Measurements from ENCODE around the gene SH3PXD2A.

The SH3PXD2A gene

GRCh38 chr10:103576862-103577261 lies 278.5 kb downstream of the SH3PXD2A start:
- H3K4me3 ChIP-seq (ENCODE audit: low read depth, low read length): no peak overlapping the region
- TF ChIP-seq CTCF (IDR thresholded peaks at IDR 0.05; ENCODE audit: low read depth, low read length): no peak

GRCh38 chr10:103576076-103576471 lies 279.3 kb downstream of the SH3PXD2A start:
- H3K4me3 ChIP-seq (ENCODE audit: low read depth, low read length): no peak overlapping the region
- TF ChIP-seq CTCF (IDR thresholded peaks at IDR 0.05; ENCODE audit: low read depth, low read length): no peak

GRCh38 chr10:103575416-103576075 lies 279.8 kb downstream of the SH3PXD2A start:
- no peak for TF ChIP-seq CTCF (IDR thresholded peaks at IDR 0.05; ENCODE audit: low read depth, low read length)
- no peak overlapping the region for H3K4me3 ChIP-seq (ENCODE audit: low read depth, low read length)

GRCh38 chr10:103574097-103575061 lies 281.0 kb downstream of the SH3PXD2A start:
- H3K4me3 ChIP-seq (ENCODE audit: low read depth, low read length): no peak overlapping the region
- TF ChIP-seq CTCF (IDR thresholded peaks at IDR 0.05; ENCODE audit: low read depth, low read length): no peak

GRCh38 chr10:103573205-103573487 lies 282.2 kb downstream of the SH3PXD2A start:
- H3K4me3 ChIP-seq (ENCODE audit: low read depth, low read length): no peak overlapping the region
- TF ChIP-seq CTCF (IDR thresholded peaks at IDR 0.05; ENCODE audit: low read depth, low read length): no peak

GRCh38 chr10:103572347-103573204 lies 282.8 kb downstream of the SH3PXD2A start:
- H3K4me3 ChIP-seq (ENCODE audit: low read depth, low read length): no peak overlapping the region
- TF ChIP-seq CTCF (IDR thresholded peaks at IDR 0.05; ENCODE audit: low read depth, low read length): no peak
